K562 (cell line): ENCODE measurements around the gene PRUNE1. TPM values are rescaled to one million over a fixed set of nuclear protein-coding genes. Genes with fewer than 3 reads are reported as not detected.

Experiments
- ATAC-seq: fragments of 200-7000 bp; cut with Tn5 transposase; 3 replicates; pipeline ENCODE4 v1.9.1; 2020; ENCODE audit warnings: moderate library complexity
- BruUV-seq: library from RNA; stranded (reverse); fragments of 400-500 nt; replicated peaks from 2 replicates; lab custom pipeline; 2021; lab: Mats Ljungman, UMichigan
- CTCF ChIA-PET: fragments of 300-600 bp; formaldehyde crosslinking; extraction: SDS; loops from one replicate; lab custom pipeline; 2021; ENCODE audit warnings: low intra/inter-chr PET ratio; lab: Yijun Ruan, JAX
- POLR2A ChIA-PET: fragments of 300-600, 350-650 bp; sonication (Branson Sonifier 250); formaldehyde crosslinking; extraction: SDS; loops from one replicate; lab custom pipeline; 2021; ENCODE audit warnings: antibody characterized with exemption, inconsistent platforms; lab: Yijun Ruan, JAX
- DNase-seq, 4 experiments: peaks; one replicate each; pipeline versions ENCODE4 v3.0.0 to v3.0.0-alpha.2; 2011 to 2018; ENCODE audit warnings: low spot score in 3 of 4, mixed read lengths in 3 of 4; ENCODE audit errors: extremely low read depth in 1 of 4
- FAIRE-seq: peaks from 2 replicates; lab custom pipeline; 2011; peaks lifted over from hg19 to GRCh38; lab: Jason Lieb, UNC
- H2AFZ ChIP-seq: 2 replicates; pipeline ENCODE4 v1.6.0; 2011; ENCODE audit warnings: low read depth, low read length, control low read depth, inconsistent platforms
- H3K27ac ChIP-seq: fragments of 200-600 bp; 3 replicates; pipeline ENCODE4 v1.8.0; 2011; ENCODE audit warnings: low read depth, mild to moderate bottlenecking, control low read depth, inconsistent platforms, low read length, moderate library complexity, mixed read lengths; ENCODE audit errors: extremely low read depth
- H3K27me3 ChIP-seq, 2 experiments: fragments of 300-600 bp in 1 of 2; 2 replicates in 1 of 2; 3 replicates in 1 of 2; pipeline versions ENCODE4 v1.6.0 to v1.8.0; 2011; ENCODE audit warnings: inconsistent platforms in 2 of 2, low read length in 2 of 2, mild to moderate bottlenecking in 1 of 2, mixed read lengths in 1 of 2, moderate library complexity in 1 of 2; ENCODE audit not compliant: control insufficient read depth in 2 of 2, insufficient read depth in 2 of 2
- H3K36me3 ChIP-seq: fragments of 300-600 bp; 3 replicates; pipeline ENCODE4 v1.8.0; 2011; ENCODE audit warnings: mild to moderate bottlenecking, low read length, inconsistent platforms; ENCODE audit not compliant: control insufficient read depth, insufficient read depth
- H3K4me1 ChIP-seq, 2 experiments: fragments of 200-600 bp in 1 of 2; replicated peaks in 1 of 2; 2 replicates in 1 of 2; 3 replicates in 1 of 2; pipeline versions ENCODE4 v1.5.1 to v1.8.0; 2011; ENCODE audit warnings: inconsistent platforms in 2 of 2, low read length in 2 of 2, mild to moderate bottlenecking in 1 of 2, mixed read lengths in 1 of 2, moderate library complexity in 1 of 2; ENCODE audit not compliant: control insufficient read depth in 2 of 2, insufficient read depth in 2 of 2
- H3K4me2 ChIP-seq: 2 replicates; pipeline ENCODE4 v1.6.1; 2011; ENCODE audit warnings: low read length, control low read depth, inconsistent platforms, mixed read lengths; ENCODE audit not compliant: insufficient read depth
- H3K4me3 ChIP-seq: fragments of 200-600 bp; sonication (generic), shearing (Covaris generic); 2 replicates; pipeline ENCODE4 v1.5.1; 2016; ENCODE audit warnings: control low read depth, inconsistent platforms
- H3K79me2 ChIP-seq: fragments of 200-600 bp; 3 replicates; pipeline ENCODE4 v1.8.0; 2011; ENCODE audit warnings: low read length, inconsistent platforms; ENCODE audit not compliant: control insufficient read depth, insufficient read depth
- H3K9ac ChIP-seq, 2 experiments: 2 replicates each; pipeline versions ENCODE4 v1.6.0 to v1.6.1; 2011; ENCODE audit warnings: low read depth in 2 of 2, low read length in 2 of 2, control low read depth in 1 of 2, inconsistent platforms in 1 of 2, mild to moderate bottlenecking in 1 of 2, mixed read lengths in 1 of 2; ENCODE audit not compliant: insufficient read depth in 1 of 2
- H3K9me1 ChIP-seq: one replicate; pipeline ENCODE4 v1.6.0; 2011; ENCODE audit warnings: inconsistent platforms, mild to moderate bottlenecking, low read length, moderate library complexity; ENCODE audit not compliant: control insufficient read depth, insufficient read depth
- H3K9me3 ChIP-seq: replicated peaks from 2 replicates; pipeline ENCODE4 v1.5.1; 2011; ENCODE audit warnings: low read depth, low read length, inconsistent platforms; ENCODE audit not compliant: control insufficient read depth, insufficient read depth
- H4K20me1 ChIP-seq: replicated peaks from 2 replicates; pipeline ENCODE4 v1.6.1; 2011; ENCODE audit warnings: low read length, inconsistent platforms, mixed read lengths; ENCODE audit not compliant: control insufficient read depth, insufficient read depth
- CREB5 ChIP-seq: fragments of 250-450 bp; sonication (Bioruptor Pico); IDR thresholded peaks from 2 replicates; pipeline ENCODE4 v1.5.0; 2020; ENCODE audit warnings: mild to moderate bottlenecking
- ELK1 ChIP-seq: sonication (generic); formaldehyde crosslinking; IDR thresholded peaks from 2 replicates; pipeline ENCODE4 v1.8.1; 2022; ENCODE audit warnings: missing genetic modification reagents
- ETS1 ChIP-seq: conservative IDR thresholded peaks from 2 replicates; pipeline ENCODE4 v1.6.1; 2011; ENCODE audit warnings: low read depth, mild to moderate bottlenecking, low read length; ENCODE audit not compliant: control insufficient read depth
- HDAC1 ChIP-seq, 2 experiments: fragments of 450-650 bp; IDR thresholded peaks; 2 replicates each; pipeline ENCODE4 v1.6.1; 2016 to 2017; ENCODE audit warnings: inconsistent platforms in 1 of 2, mild to moderate bottlenecking in 1 of 2, moderate library complexity in 1 of 2
- MAFG ChIP-seq: fragments of 450-650 bp; conservative IDR thresholded peaks from 2 replicates; pipeline ENCODE4 v1.6.1; 2016; ENCODE audit warnings: missing genetic modification characterization, missing compliant biosample characterization
- PTTG1 ChIP-seq: fragments of 450-650 bp; IDR thresholded peaks from 2 replicates; pipeline ENCODE4 v1.6.1; 2016; ENCODE audit warnings: low read depth, mild to moderate bottlenecking, missing genetic modification characterization, missing compliant biosample characterization
- SMAD3 ChIP-seq: fragments of 450-650 bp; formaldehyde crosslinking; conservative IDR thresholded peaks from 2 replicates; pipeline ENCODE4 v1.4.0; 2020; ENCODE audit warnings: mild to moderate bottlenecking
- ZNF140 ChIP-seq: fragments of 250-450 bp; sonication (Bioruptor Pico); IDR thresholded peaks from 2 replicates; pipeline ENCODE4 v1.8.0; 2021; ENCODE audit warnings: moderate library complexity, mild to moderate bottlenecking, inconsistent platforms
- ZNF224 ChIP-seq: sonication (generic); formaldehyde crosslinking; IDR thresholded peaks from 2 replicates; pipeline ENCODE4 v1.8.0; 2022; ENCODE audit warnings: mild to moderate bottlenecking, missing genetic modification reagents
- ZNF764 ChIP-seq: fragments of 250-450 bp; sonication (Bioruptor Pico); IDR thresholded peaks from 2 replicates; pipeline ENCODE4 v1.4.0; 2020; ENCODE audit warnings: low read depth, mild to moderate bottlenecking, moderate library complexity
- WGBS: fragments of 100-300 bp; shearing (Covaris generic); methylation state at CpG from one replicate; pipeline ENCODE4 v1.1.6; 2016; ENCODE audit warnings: low coverage, mixed read lengths; ENCODE audit not compliant: insufficient coverage; ENCODE audit errors: missing lambda C conversion rate; 5-methylcytosine and 5-hydroxymethylcytosine counted together
- in situ Hi-C: fragments of 300-500 bp; cut with MboI; formaldehyde crosslinking; loops from 4 replicates; pipeline ENCODE4 v1.15.0; 2018; ENCODE audit warnings: inconsistent platforms, mixed read lengths
- intact Hi-C: fragments of 100-400 bp; cut with micrococcal nuclease; formaldehyde crosslinking; loops from 2 replicates; pipeline ENCODE4 v1.14.2; 2022
- polyA plus RNA-seq, 8 experiments: library from polyadenylated mRNA; depleted of rRNA in 4 of 8; stranded (reverse) in 5 of 8; unstranded in 3 of 8; fragments of >200 nt; fragmentation: Nextera tagmentation in 2 of 8; fragmentation: Illumina TruSeq in 1 of 8; extraction: Ambion mirVana in 2 of 8; extraction: Trizol in 1 of 8; gene quantifications; 2 replicates each; pipeline versions ENCODE4 v1.2.1 to v1.2.3, GENCODE V29; 2011 to 2014; ENCODE audit warnings: inconsistent platforms in 1 of 8, missing spikeins in 1 of 8
- total RNA-seq, 7 experiments: library from RNA; depleted of rRNA in 6 of 7; stranded (reverse); fragments of >200 nt in 6 of 7; fragmentation: Illumina TruSeq in 2 of 7; extraction: Trizol in 2 of 7; gene quantifications; 2 replicates each; pipeline versions ENCODE4 v1.2.1 to v1.2.3, GENCODE V29; 2011 to 2021; ENCODE audit warnings: low replicate concordance in 1 of 7
- TF ChIP-seq, protein P1 (sequence below): fragments of 250-450 bp; sonication (Bioruptor Pico); IDR thresholded peaks from 2 replicates; pipeline ENCODE4 v1.9.0; 2021; ENCODE audit warnings: mild to moderate bottlenecking, inconsistent platforms

PRUNE1 gene
- total and polyA plus RNA-seq, 9 of the 15 experiments (the other 6 are each of a cell fraction or from before 2014, with no cell fraction given) = 16.7 to 48.3 (median 26.2) TPM

GRCh38 chr1:151037032-151037431, 28.8 kb downstream of the PRUNE1 start:
- Histone ChIP-seq H2AFZ (no peak overlapping the region), H3K4me3 (no peak overlapping the region), H3K79me2 (no peaks in the 10 kb centered on the region), H3K4me2 (no peak overlapping the region), H3K9me3 (no peaks in the 10 kb centered on the region), H3K36me3 (peaks cover 20% of the 10 kb centered on the region), H3K27me3 (no peaks in the 10 kb centered on the region), H3K9me1 (no peaks in the 10 kb centered on the region), H3K9ac (peak overlapping the region in 1 of 2 experiments; percentile 48; a peak in 1 of 4 replicates), H3K27ac (no peak overlapping the region), H3K4me1 (peaks cover 4 to 9% of the 10 kb centered on the region in 2 experiments; a peak in 2 of 5 replicates), H4K20me1 (no peaks in the 10 kb centered on the region)
- ChIA-PET POLR2A (interaction anchor here (1.2 to 5.1 kb wide), 4 partner anchors 9 to 504 kb away, joined by 3 to 36 read pairs (median 6); partner anchors contain the start of gene C1orf56), CTCF (no interaction called here)
- ATAC-seq (peak; percentile 16; the same call in 1 of the 3 replicates), FAIRE-seq (no peak), DNase-seq (no peak)
- no TSS peak for BruUV-seq
- intact Hi-C loops = no loop called here
- no peak for TF ChIP-seq ETS1
- no peak for TF ChIP-seq CREB5
- TF ChIP-seq MAFG (tag) = no peak
- TF ChIP-seq PTTG1 = no peak
- TF ChIP-seq SMAD3 (CRISPR knock-in tag) = no peak
- TF ChIP-seq ZNF140 (CRISPR knock-in tag) = no peak
- TF ChIP-seq ZNF224 (CRISPR knock-in tag) = no peak
- no peak for TF ChIP-seq HDAC1 (IDR thresholded peaks at IDR 0.05)
- TF ChIP-seq, protein P1, sequence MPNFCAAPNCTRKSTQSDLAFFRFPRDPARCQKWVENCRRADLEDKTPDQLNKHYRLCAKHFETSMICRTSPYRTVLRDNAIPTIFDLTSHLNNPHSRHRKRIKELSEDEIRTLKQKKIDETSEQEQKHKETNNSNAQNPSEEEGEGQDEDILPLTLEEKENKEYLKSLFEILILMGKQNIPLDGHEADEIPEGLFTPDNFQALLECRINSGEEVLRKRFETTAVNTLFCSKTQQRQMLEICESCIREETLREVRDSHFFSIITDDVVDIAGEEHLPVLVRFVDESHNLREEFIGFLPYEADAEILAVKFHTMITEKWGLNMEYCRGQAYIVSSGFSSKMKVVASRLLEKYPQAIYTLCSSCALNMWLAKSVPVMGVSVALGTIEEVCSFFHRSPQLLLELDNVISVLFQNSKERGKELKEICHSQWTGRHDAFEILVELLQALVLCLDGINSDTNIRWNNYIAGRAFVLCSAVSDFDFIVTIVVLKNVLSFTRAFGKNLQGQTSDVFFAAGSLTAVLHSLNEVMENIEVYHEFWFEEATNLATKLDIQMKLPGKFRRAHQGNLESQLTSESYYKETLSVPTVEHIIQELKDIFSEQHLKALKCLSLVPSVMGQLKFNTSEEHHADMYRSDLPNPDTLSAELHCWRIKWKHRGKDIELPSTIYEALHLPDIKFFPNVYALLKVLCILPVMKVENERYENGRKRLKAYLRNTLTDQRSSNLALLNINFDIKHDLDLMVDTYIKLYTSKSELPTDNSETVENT (CRISPR knock-in tag) = no peak
- TF ChIP-seq ELK1 (CRISPR knock-in tag) = no peak
- no peak for TF ChIP-seq ZNF764 (CRISPR knock-in tag)
- in situ Hi-C loops = no loop called here
- 53% methylated on average over 6 of the region's 6 CpGs for WGBS
